BJ (cell line): Measurements from ENCODE around the gene FXYD1. TPM values are rescaled to one million over a fixed set of nuclear protein-coding genes. Genes with fewer than 3 reads are reported as not detected.

Experiments
- CTCF ChIA-PET: fragments of 350-600 bp; formaldehyde crosslinking; extraction: SDS; loops from one replicate; lab custom pipeline; 2021; ENCODE audit warnings: antibody characterized with exemption, inconsistent platforms; lab: Yijun Ruan, JAX
- POLR2A ChIA-PET: fragments of 300-600 bp; sonication (Branson Sonifier 250); formaldehyde crosslinking; extraction: SDS; loops from one replicate; lab custom pipeline; 2021; ENCODE audit warnings: antibody characterized with exemption; lab: Charles Lee
- DNase-seq: peaks from one replicate; pipeline ENCODE4 v3.0.0-alpha.2; 2011; ENCODE audit warnings: low read depth
- H3K27me3 ChIP-seq: 2 replicates; pipeline ENCODE4 v1.6.0; 2011; ENCODE audit warnings: low read length; ENCODE audit not compliant: control insufficient read depth, insufficient read depth
- H3K36me3 ChIP-seq: 2 replicates; pipeline ENCODE4 v1.5.1; 2011; ENCODE audit warnings: low read length; ENCODE audit not compliant: control insufficient read depth, insufficient read depth
- H3K4me3 ChIP-seq: 2 replicates; pipeline ENCODE4 v1.5.1; 2011; ENCODE audit warnings: low read depth, mild to moderate bottlenecking, control low read depth, low read length
- CTCF ChIP-seq: IDR thresholded peaks from 2 replicates; pipeline ENCODE4 v1.5.1; 2011; ENCODE audit warnings: low read depth, mild to moderate bottlenecking, control low read depth, inconsistent platforms, low read length, moderate library complexity; ENCODE audit not compliant: insufficient read depth
- polyA minus RNA-seq: library from RNA; depleted of rRNA, polyadenylated mRNA; stranded (reverse); fragments of >200 nt; gene quantifications from 2 replicates; pipeline ENCODE4 v1.2.3, GENCODE V29; 2011; rRNA and poly(A)+ RNA removed
- polyA plus RNA-seq: library from polyadenylated mRNA; depleted of rRNA; stranded (reverse); fragments of >200 nt; gene quantifications from 2 replicates; pipeline ENCODE4 v1.2.3, GENCODE V29; 2011; rRNA removed

The FXYD1 gene
- polyA plus RNA-seq = 3.8 and 4.0 TPM in 2 replicates
- 1.8 and 2.3 TPM in 2 replicates for polyA minus RNA-seq

DNA sequence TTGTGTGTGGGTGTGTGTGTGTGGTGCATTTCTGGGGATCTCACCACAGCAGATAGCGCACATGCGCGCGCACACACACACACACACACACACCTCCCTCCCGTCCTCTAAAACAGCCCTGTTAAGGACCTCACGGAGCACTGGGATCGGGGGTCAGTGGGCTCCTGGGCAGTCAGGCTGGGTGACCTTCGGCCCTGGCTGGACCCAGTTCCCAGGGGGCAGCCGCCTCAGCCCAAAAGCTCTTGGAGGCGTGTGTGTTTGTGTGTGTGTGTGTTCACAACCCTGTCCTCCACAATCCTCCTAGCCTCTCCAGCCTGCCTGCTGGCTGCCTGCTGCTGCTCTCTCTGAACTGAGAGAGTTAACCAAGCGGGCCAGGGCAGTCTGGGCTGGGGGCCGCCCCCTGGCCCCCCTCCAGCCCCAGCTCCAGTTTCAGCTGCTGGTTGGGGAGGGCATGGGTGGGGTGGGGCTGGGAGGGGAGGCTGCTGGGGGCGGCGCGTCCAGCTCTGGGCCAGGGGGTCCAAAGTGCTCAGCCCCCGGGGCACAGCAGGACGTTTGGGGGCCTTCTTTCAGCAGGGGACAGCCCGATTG, at the start of gene FXYD1:
Gene FXYD1 (plus strand): TSS at position 520 of the 588 bp plus-strand sequence. CDS start 1,256 bp downstream, outside the sequence.
- no peak within 1 kb of the TSS for H3K4me3 ChIP-seq
- TF ChIP-seq CTCF = no peak
- POLR2A ChIA-PET = no interaction called here
- CTCF ChIA-PET = interaction anchor here (0.6 to 5.6 kb wide), 4 partner anchors 22 to 131 kb away, joined by 3 to 77 read pairs (median 32); partner anchors contain the start of genes FXYD3 and USF2
- no peaks in the 10 kb centered on the region; the same call in 1 of the 2 replicates for H3K27me3 ChIP-seq
- no peaks in the 10 kb centered on the region for H3K36me3 ChIP-seq
- DNase-seq = no peak

- Histone ChIP-seq H3K36me3 (no peaks in the 10 kb centered on the region), H3K27me3 (no peaks in the 10 kb centered on the region), H3K4me3 (no peak overlapping the region)
- ChIA-PET POLR2A (no interaction called here), CTCF (interaction anchor here (0.7 to 3.4 kb wide), 12 partner anchors 11 to 134 kb away, joined by 3 to 36 read pairs (median 4); no protein-coding TSS in a partner anchor)
- TF ChIP-seq CTCF = no peak
- no peak for DNase-seq
Measured at GRCh38 chr19:35089554-35089953, 49.1 kb upstream of the FXYD1 start.

DNA sequence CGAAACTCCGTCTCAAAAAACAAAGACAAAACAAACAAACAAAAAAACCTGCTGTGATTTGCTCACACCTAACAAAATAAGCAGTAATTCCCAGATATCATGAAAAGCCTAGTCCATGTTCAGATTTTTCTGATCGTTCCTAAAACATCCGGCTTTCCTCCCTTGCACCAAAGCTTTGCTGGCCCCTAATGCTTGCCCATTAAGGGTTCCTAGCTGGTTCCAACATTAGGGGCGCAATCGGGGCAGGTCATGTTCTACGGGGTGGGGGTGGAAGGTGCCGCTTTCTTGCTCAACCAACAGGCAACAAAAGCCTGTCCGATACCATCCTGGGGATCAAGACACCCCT, 48.5 kb upstream of the FXYD1 start:
- no peaks in the 10 kb centered on the region for H3K36me3 ChIP-seq
- no peak for TF ChIP-seq CTCF
- H3K4me3 ChIP-seq = no peak overlapping the region
- no peak for DNase-seq
- no peaks in the 10 kb centered on the region for H3K27me3 ChIP-seq
- ChIA-PET POLR2A (no interaction called here), CTCF (interaction anchor here (0.7 to 3.4 kb wide), 12 partner anchors 12 to 133 kb away, joined by 3 to 36 read pairs (median 4); no protein-coding TSS in a partner anchor)

GRCh38 chr19:35090506-35091214, 48.0 kb upstream of the FXYD1 start:
- Histone ChIP-seq H3K27me3 (no peaks in the 10 kb centered on the region), H3K4me3 (no peak overlapping the region), H3K36me3 (no peaks in the 10 kb centered on the region)
- no peak for DNase-seq
- ChIA-PET POLR2A (no interaction called here), CTCF (interaction anchor here (0.7 to 3.4 kb wide), 19 partner anchors 10 to 133 kb away, joined by 3 to 36 read pairs (median 4); partner anchors contain the start of gene FXYD3)
- TF ChIP-seq CTCF = peak; percentile 69

DNA sequence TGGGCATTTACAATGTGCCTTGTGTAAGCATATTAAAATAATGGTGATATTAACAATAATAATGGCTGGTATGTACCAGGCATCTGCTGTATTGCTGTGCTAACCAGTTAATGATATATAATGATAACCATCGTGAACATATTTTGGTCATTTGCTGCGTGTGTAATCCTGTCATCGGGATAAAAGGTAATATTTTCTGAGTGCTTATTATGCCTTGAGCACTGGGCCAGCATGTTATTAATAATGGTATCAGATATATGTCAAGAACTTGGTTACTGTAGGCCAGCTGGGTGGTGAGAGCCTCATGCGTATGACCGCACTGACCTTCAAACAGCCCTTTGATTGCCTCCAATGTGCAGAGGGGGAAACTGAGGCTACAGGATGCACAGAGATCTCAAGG, 45.2 kb upstream of the FXYD1 start:
- peaks cover 2% of the 10 kb centered on the region; the same call in 1 of the 2 replicates for H3K27me3 ChIP-seq
- ChIA-PET POLR2A (no interaction called here), CTCF (interaction anchor here (0.6 to 2.0 kb wide), 5 partner anchors 22 to 914 kb away, joined by 3 to 8 read pairs (median 3); partner anchors contain the start of gene LGI4)
- H3K4me3 ChIP-seq = no peak overlapping the region
- no peak for DNase-seq
- TF ChIP-seq CTCF = no peak
- H3K36me3 ChIP-seq = no peaks in the 10 kb centered on the region
